GM12878 (cell line): ENCODE measurements around the gene FAXC. TPM values are rescaled to one million over a fixed set of nuclear protein-coding genes. Genes with fewer than 3 reads are reported as not detected.

ENCODE experiments used
- ATAC-seq: fragments of 200-7000 bp; cut with Tn5 transposase; 3 replicates; pipeline ENCODE4 v1.9.1; 2020; ENCODE audit warnings: mild to moderate bottlenecking, moderate library complexity
- BruUV-seq: library from RNA; stranded (reverse); fragments of 400-500 nt; replicated peaks from 2 replicates; lab custom pipeline; 2021; lab: Mats Ljungman, UMichigan
- CTCF ChIA-PET: fragments of 300-600 bp; sonication (Branson Sonifier 250); formaldehyde crosslinking; extraction: SDS; loops from one replicate; lab custom pipeline; 2021; ENCODE audit warnings: inconsistent platforms; lab: Yijun Ruan, JAX
- POLR2A ChIA-PET: fragments of 350-600 bp; formaldehyde crosslinking; extraction: SDS; loops from one replicate; lab custom pipeline; 2021; ENCODE audit warnings: inconsistent platforms; lab: Charles Lee
- RAD21 ChIA-PET: fragments of 300-600 bp; sonication (Branson Sonifier 250); formaldehyde crosslinking; loops from one replicate; lab custom pipeline; 2023; ENCODE audit warnings: antibody characterized with exemption; ENCODE audit not compliant: unreplicated experiment; lab: Charles Lee
- SMC1A ChIA-PET: fragments of 300-600 bp; sonication (Branson Sonifier 250); formaldehyde crosslinking; loops from one replicate; lab custom pipeline; 2023; ENCODE audit not compliant: unreplicated experiment, uncharacterized antibody; lab: Charles Lee
- DNase-seq: peaks from one replicate; pipeline ENCODE4 v3.0.0-alpha.2; 2011; ENCODE audit warnings: low read depth, low spot score
- FAIRE-seq: peaks from 3 replicates; lab custom pipeline; 2011; peaks lifted over from hg19 to GRCh38; lab: Jason Lieb, UNC
- H2AFZ ChIP-seq: 2 replicates; pipeline ENCODE4 v1.6.0; 2011; ENCODE audit warnings: low read depth, low read length, control low read depth; ENCODE audit not compliant: control insufficient read depth
- H3K27ac ChIP-seq: 2 replicates; pipeline ENCODE4 v1.5.1; 2011; ENCODE audit warnings: control low read depth; ENCODE audit not compliant: control insufficient read depth, insufficient read depth
- H3K27me3 ChIP-seq, 2 experiments: replicated peaks in 1 of 2; 2 replicates each; pipeline versions ENCODE4 v1.6.0 to v1.6.1; 2011; ENCODE audit warnings: low read length in 1 of 2; ENCODE audit not compliant: control insufficient read depth in 2 of 2, insufficient read depth in 2 of 2
- H3K36me3 ChIP-seq, 2 experiments: 2 replicates each; pipeline ENCODE4 v1.5.1; 2011; ENCODE audit warnings: low read length in 1 of 2; ENCODE audit not compliant: control insufficient read depth in 2 of 2, insufficient read depth in 2 of 2
- H3K4me1 ChIP-seq: 2 replicates; pipeline ENCODE4 v1.6.1; 2011; ENCODE audit warnings: mild to moderate bottlenecking, low read length, moderate library complexity, mixed read lengths; ENCODE audit not compliant: control insufficient read depth, insufficient read depth
- H3K4me2 ChIP-seq: 2 replicates; pipeline ENCODE4 v1.6.0; 2011; ENCODE audit warnings: control low read depth; ENCODE audit not compliant: control insufficient read depth, insufficient read depth
- H3K4me3 ChIP-seq: fragments of 200-600 bp; sonication (generic); 2 replicates; pipeline ENCODE4 v1.5.1; 2016
- H3K79me2 ChIP-seq: 2 replicates; pipeline ENCODE4 v1.6.0; 2011; ENCODE audit warnings: low read length; ENCODE audit not compliant: control insufficient read depth, insufficient read depth
- H3K9ac ChIP-seq: 2 replicates; pipeline ENCODE4 v1.8.0; 2011; ENCODE audit warnings: low read length, control low read depth, mixed read lengths; ENCODE audit not compliant: control insufficient read depth, insufficient read depth
- H3K9me3 ChIP-seq: replicated peaks from 3 replicates; pipeline ENCODE4 v1.5.1; 2011; ENCODE audit warnings: mild to moderate bottlenecking, low read length; ENCODE audit not compliant: control insufficient read depth, insufficient read depth
- H4K20me1 ChIP-seq: 2 replicates; pipeline ENCODE4 v1.6.0; 2011; ENCODE audit not compliant: control insufficient read depth, insufficient read depth
- ATF3 ChIP-seq: IDR thresholded peaks from 2 replicates; pipeline ENCODE4 v1.6.1; 2011; ENCODE audit warnings: low read depth, mild to moderate bottlenecking, low read length, moderate library complexity, borderline replicate concordance; ENCODE audit errors: extremely low read depth
- CBX5 ChIP-seq: sonication (generic); IDR thresholded peaks from 2 replicates; pipeline ENCODE4 v1.6.1; 2016; ENCODE audit warnings: low read depth, moderate library complexity, mild to moderate bottlenecking, inconsistent platforms
- PAX8 ChIP-seq: fragments of 450-650 bp; IDR thresholded peaks from 2 replicates; pipeline ENCODE4 v1.6.1; 2017; ENCODE audit warnings: mild to moderate bottlenecking, moderate library complexity
- POLR2A ChIP-seq: IDR thresholded peaks from 2 replicates; pipeline ENCODE4 v1.6.1; 2011; ENCODE audit warnings: low read depth, mild to moderate bottlenecking, low read length
- RB1 ChIP-seq: fragments of 450-650 bp; formaldehyde crosslinking; IDR thresholded peaks from 2 replicates; pipeline ENCODE4 v1.6.1; 2017; ENCODE audit warnings: mild to moderate bottlenecking, borderline replicate concordance
- SUZ12 ChIP-seq: fragments of 200-600 bp; sonication (generic); IDR thresholded peaks from one replicate; pipeline ENCODE4 v1.6.1; 2018; ENCODE audit warnings: antibody characterized with exemption, mild to moderate bottlenecking; ENCODE audit not compliant: unreplicated experiment
- ZNF384 ChIP-seq: IDR thresholded peaks from 2 replicates; pipeline ENCODE4 v1.6.1; 2012; ENCODE audit warnings: low read depth, mild to moderate bottlenecking, low read length, improper control_type of control experiment, borderline replicate concordance
- WGBS: methylation state at CpG from one replicate; pipeline ENCODE4 v1.1.6; 2016; ENCODE audit warnings: low lambda C conversion rate; ENCODE audit not compliant: insufficient replicate concordance, insufficient coverage; ENCODE audit errors: missing lambda C conversion rate; 5-methylcytosine and 5-hydroxymethylcytosine counted together
- in situ Hi-C: fragments of 300-500 bp; cut with MboI; formaldehyde crosslinking; loops from 9 replicates; pipeline ENCODE4 v1.14.3; 2018; ENCODE audit warnings: mixed read lengths
- intact Hi-C: fragments of 100-400 bp; cut with micrococcal nuclease; formaldehyde crosslinking; loops from one replicate; pipeline ENCODE4 v1.14.2; 2022; ENCODE audit not compliant: unreplicated experiment
- polyA plus RNA-seq, 11 experiments: library from polyadenylated mRNA; depleted of rRNA in 4 of 11; unstranded in 6 of 11; stranded (reverse) in 5 of 11; fragments of >200 nt; fragmentation: Nextera tagmentation in 4 of 11; fragmentation: Illumina TruSeq in 1 of 11; extraction: Ambion mirVana in 4 of 11; extraction: Trizol in 1 of 11; gene quantifications; 1 replicate in 1 of 11; 2 replicates in 10 of 11; pipeline versions ENCODE4 v1.2.1 to v1.2.3, GENCODE V29; 2011 to 2016; ENCODE audit warnings: inconsistent platforms in 2 of 11, missing spikeins in 2 of 11, low read depth in 1 of 11
- total RNA-seq, 4 experiments: library from RNA; depleted of rRNA in 3 of 4; stranded (reverse); fragments of >200 nt in 3 of 4; fragmentation: Illumina TruSeq in 1 of 4; extraction: Trizol in 1 of 4; gene quantifications; 2 replicates each; pipeline versions ENCODE4 v1.2.1 to v1.2.3, GENCODE V29; 2013 to 2021
- TF ChIP-seq, protein P1 (sequence below): fragments of 150-350 bp; IDR thresholded peaks from 2 replicates; pipeline ENCODE4 v1.6.1; 2016; ENCODE audit warnings: low read depth, low read length

Gene FAXC
- total and polyA plus RNA-seq, 10 of the 15 experiments (the other 5 are each of a cell fraction or from before 2014, with no cell fraction given) = not detected

DNA sequence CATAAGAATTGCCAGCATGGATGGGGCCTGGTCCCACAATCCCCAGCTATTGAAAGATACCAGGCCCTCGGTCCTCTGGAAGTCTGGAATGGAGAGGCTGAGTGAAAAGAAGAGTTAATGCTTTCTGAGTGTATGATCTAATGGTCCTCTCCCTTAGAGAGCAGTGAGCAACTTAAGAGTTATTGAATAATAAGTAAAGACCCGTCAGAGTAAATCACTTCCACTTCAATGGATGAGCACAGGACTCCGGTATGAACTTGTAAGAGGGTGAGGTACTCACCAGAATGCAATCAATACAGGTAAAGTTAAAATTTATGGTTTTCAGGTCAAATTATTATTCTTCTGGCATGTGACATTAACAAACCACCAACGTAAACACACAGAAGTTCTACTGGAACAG lies 39.9 kb downstream of the FAXC start:
- in situ Hi-C loops = no loop called here
- Histone ChIP-seq H2AFZ (no peak overlapping the region), H3K9ac (no peak overlapping the region), H3K4me3 (no peak overlapping the region), H3K27ac (no peak overlapping the region), H3K27me3 (peaks cover 1 to 5% of the 10 kb centered on the region in 2 experiments; a peak in 3 of 4 replicates), H4K20me1 (no peaks in the 10 kb centered on the region), H3K4me1 (no peaks in the 10 kb centered on the region), H3K9me3 (no peaks in the 10 kb centered on the region), H3K4me2 (no peak overlapping the region), H3K36me3 (no peaks in the 10 kb centered on the region), H3K79me2 (no peaks in the 10 kb centered on the region)
- TF ChIP-seq POLR2A (no peak), PAX8 (no peak), ZNF384 (no peak), RB1 (no peak), SUZ12 (no peak), CBX5 (no peak), ATF3 (no peak)
- TF ChIP-seq, protein P1, sequence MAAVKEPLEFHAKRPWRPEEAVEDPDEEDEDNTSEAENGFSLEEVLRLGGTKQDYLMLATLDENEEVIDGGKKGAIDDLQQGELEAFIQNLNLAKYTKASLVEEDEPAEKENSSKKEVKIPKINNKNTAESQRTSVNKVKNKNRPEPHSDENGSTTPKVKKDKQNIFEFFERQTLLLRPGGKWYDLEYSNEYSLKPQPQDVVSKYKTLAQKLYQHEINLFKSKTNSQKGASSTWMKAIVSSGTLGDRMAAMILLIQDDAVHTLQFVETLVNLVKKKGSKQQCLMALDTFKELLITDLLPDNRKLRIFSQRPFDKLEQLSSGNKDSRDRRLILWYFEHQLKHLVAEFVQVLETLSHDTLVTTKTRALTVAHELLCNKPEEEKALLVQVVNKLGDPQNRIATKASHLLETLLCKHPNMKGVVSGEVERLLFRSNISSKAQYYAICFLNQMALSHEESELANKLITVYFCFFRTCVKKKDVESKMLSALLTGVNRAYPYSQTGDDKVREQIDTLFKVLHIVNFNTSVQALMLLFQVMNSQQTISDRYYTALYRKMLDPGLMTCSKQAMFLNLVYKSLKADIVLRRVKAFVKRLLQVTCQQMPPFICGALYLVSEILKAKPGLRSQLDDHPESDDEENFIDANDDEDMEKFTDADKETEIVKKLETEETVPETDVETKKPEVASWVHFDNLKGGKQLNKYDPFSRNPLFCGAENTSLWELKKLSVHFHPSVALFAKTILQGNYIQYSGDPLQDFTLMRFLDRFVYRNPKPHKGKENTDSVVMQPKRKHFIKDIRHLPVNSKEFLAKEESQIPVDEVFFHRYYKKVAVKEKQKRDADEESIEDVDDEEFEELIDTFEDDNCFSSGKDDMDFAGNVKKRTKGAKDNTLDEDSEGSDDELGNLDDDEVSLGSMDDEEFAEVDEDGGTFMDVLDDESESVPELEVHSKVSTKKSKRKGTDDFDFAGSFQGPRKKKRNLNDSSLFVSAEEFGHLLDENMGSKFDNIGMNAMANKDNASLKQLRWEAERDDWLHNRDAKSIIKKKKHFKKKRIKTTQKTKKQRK = no peak
- CTCF ChIA-PET = interaction anchor here (0.8 kb wide), 1 partner anchor 119 kb away, joined by 3 read pairs; no protein-coding TSS in a partner anchor
- 30% methylated on average over 4 of the region's 4 CpGs for WGBS
- ATAC-seq (no peak), FAIRE-seq (no peak), DNase-seq (no peak)
- RAD21 ChIA-PET = no interaction called here
- POLR2A ChIA-PET = interaction anchor here (0.5 kb wide), 1 partner anchor 60 kb away, joined by 3 read pairs; no protein-coding TSS in a partner anchor
- intact Hi-C loops = no loop called here
- SMC1A ChIA-PET = no interaction called here
- BruUV-seq = no TSS peak
